Effector memory CD8-positive, alpha-beta T cell (primary cell): ENCODE results near the gene SH3YL1.

Source experiments
- ATAC-seq: fragments of 150-1000 bp; cut with Tn5 transposase; replicated peaks from 2 replicates; pipeline ENCODE4 v1.10.0; 2021; ENCODE audit warnings: mild to moderate bottlenecking, moderate library complexity
- DNase-seq, 3 experiments: peaks; one replicate each; pipeline ENCODE4 v3.0.0; 2021
- H3K27ac Mint-ChIP-seq, 2 donors: one replicate each; pipeline ENCODE4 v1.8.0; 2022; ENCODE audit warnings: mild to moderate bottlenecking in 2 of 2, mixed read lengths in 2 of 2, moderate library complexity in 2 of 2
- H3K27me3 Mint-ChIP-seq, 2 donors: one replicate each; pipeline ENCODE4 v1.8.0; 2022; ENCODE audit warnings: mixed read lengths in 2 of 2
- H3K36me3 Mint-ChIP-seq: one replicate; pipeline ENCODE4 v1.8.0; 2022; ENCODE audit warnings: mild to moderate bottlenecking, moderate library complexity, mixed read lengths; ENCODE audit not compliant: insufficient read depth
- H3K4me1 Mint-ChIP-seq, 2 donors: one replicate each; pipeline ENCODE4 v1.8.0; 2022; ENCODE audit warnings: low read depth in 2 of 2, mixed read lengths in 2 of 2
- H3K4me3 Mint-ChIP-seq, 2 donors: one replicate each; pipeline ENCODE4 v1.8.0; 2022; ENCODE audit warnings: mild to moderate bottlenecking in 2 of 2, mixed read lengths in 2 of 2, moderate library complexity in 2 of 2
- H3K9me3 Mint-ChIP-seq, 2 donors: one replicate each; pipeline ENCODE4 v1.8.0; 2022; ENCODE audit warnings: mixed read lengths in 2 of 2

SH3YL1 gene

GRCh38 chr2:169741-170140 is 94.1 kb downstream of the SH3YL1 start:
- DNase-seq (no peak), ATAC-seq (no peak)
- H3K4me1 Mint-ChIP-seq = peaks cover 0 to 2% of the 10 kb centered on the region in 2 donors
- no peak overlapping the region for H3K4me3 Mint-ChIP-seq
- no peaks in the 10 kb centered on the region for H3K9me3 Mint-ChIP-seq
- no peaks in the 10 kb centered on the region for H3K36me3 Mint-ChIP-seq
- H3K27me3 Mint-ChIP-seq = peaks cover 31% of the 10 kb centered on the region in 2 donors
- no peak overlapping the region for H3K27ac Mint-ChIP-seq
